T-helper 1 cell (primary cell): ENCODE measurements around the gene CRIP1.

Experiments used
- DNase-seq, 5 donors: peaks; one replicate each; pipeline ENCODE4 v3.0.0-alpha.2; 2012 to 2020

The CRIP1 gene

GRCh38 chr14:105533811-105534498 lies 47.3 kb downstream of the CRIP1 start:
- no peak for DNase-seq

- no peak for DNase-seq
Observed at GRCh38 chr14:105534586-105534985, 47.9 kb downstream of the CRIP1 start.

GRCh38 chr14:105536051-105536450 lies 49.4 kb downstream of the CRIP1 start:
- DNase-seq, result no peak

GRCh38 chr14:105536691-105537579 lies 50.2 kb downstream of the CRIP1 start:
- DNase-seq, result no peak

GRCh38 chr14:105537580-105538474 lies 51.1 kb downstream of the CRIP1 start:
- peak; percentile 36 to 66 (median 58) for DNase-seq
